Chondrocyte (in vitro differentiated cells): ENCODE results near the gene CPTP. TPM values are rescaled to one million over a fixed set of nuclear protein-coding genes. Genes with fewer than 3 reads are reported as not detected.

Experiments used
- DNase-seq: peaks from one replicate; pipeline ENCODE4 v3.0.0; 2021; ENCODE audit warnings: mixed read lengths, low spot score
- H3K27ac Mint-ChIP-seq: one replicate; pipeline ENCODE4 v1.8.0; 2021; ENCODE audit warnings: mild to moderate bottlenecking, moderate library complexity, mixed read lengths; ENCODE audit not compliant: unreplicated experiment
- H3K27me3 Mint-ChIP-seq: 2 replicates; pipeline ENCODE4 v1.8.0; 2021; ENCODE audit warnings: low read depth, mixed read lengths
- H3K36me3 Mint-ChIP-seq: 2 replicates; pipeline ENCODE4 v1.8.0; 2021; ENCODE audit warnings: low read depth, mixed read lengths
- H3K4me1 Mint-ChIP-seq: 2 replicates; pipeline ENCODE4 v1.8.0; 2021; ENCODE audit warnings: low read depth, mild to moderate bottlenecking, mixed read lengths
- H3K4me3 Mint-ChIP-seq: one replicate; pipeline ENCODE4 v1.8.0; 2021; ENCODE audit warnings: mild to moderate bottlenecking, moderate library complexity, mixed read lengths; ENCODE audit not compliant: unreplicated experiment
- H3K9me3 Mint-ChIP-seq: 2 replicates; pipeline ENCODE4 v1.8.0; 2021; ENCODE audit warnings: low read depth, mixed read lengths
- total RNA-seq: library from RNA; stranded (reverse); gene quantifications from 3 replicates; pipeline ENCODE4 v1.2.1, GENCODE V29; 2021
- TF ChIP-seq, protein P1 (sequence below): fragments of 200-600 bp; sonication (generic); IDR thresholded peaks from 2 replicates; pipeline ENCODE4 v1.5.0; 2021; ENCODE audit warnings: antibody characterized with exemption, mild to moderate bottlenecking, moderate library complexity

Gene CPTP
- total RNA-seq, 1 donor from 2014 or later: 23.1 TPM

DNA sequence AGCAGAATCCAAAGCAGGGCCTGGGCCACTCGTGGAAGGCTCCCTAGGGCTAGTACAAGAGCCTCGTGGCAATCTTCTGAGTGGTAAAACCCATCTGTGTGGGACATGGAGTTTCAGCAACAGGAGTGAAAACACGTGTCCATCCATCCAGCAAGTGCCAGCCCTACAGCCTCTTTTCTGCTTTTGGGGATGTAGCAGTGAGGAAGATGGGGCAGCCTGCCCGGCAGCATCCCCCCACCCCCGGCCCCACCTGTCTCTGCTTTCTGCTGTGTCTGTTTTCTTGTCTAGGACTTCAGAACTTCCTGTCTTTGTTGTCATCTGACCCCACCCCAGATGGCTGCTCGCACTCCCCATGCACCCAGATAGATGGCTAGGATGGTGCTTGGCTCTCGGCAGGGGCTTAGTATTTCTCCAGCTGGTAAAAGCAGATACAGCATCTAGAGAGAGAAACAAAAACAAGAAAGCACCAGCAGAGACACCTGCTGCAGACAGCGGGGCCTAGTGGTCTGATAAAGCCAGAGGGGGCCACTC is 1.5 kb downstream of the CPTP start:
- H3K4me3 Mint-ChIP-seq: peak overlapping the region; percentile 44
- H3K27me3 Mint-ChIP-seq: no peaks in the 10 kb centered on the region
- no peak for DNase-seq
- no peaks in the 10 kb centered on the region for H3K36me3 Mint-ChIP-seq
- peaks cover 38% of the 10 kb centered on the region for H3K4me1 Mint-ChIP-seq
- H3K9me3 Mint-ChIP-seq: no peaks in the 10 kb centered on the region
- TF ChIP-seq, protein P1, sequence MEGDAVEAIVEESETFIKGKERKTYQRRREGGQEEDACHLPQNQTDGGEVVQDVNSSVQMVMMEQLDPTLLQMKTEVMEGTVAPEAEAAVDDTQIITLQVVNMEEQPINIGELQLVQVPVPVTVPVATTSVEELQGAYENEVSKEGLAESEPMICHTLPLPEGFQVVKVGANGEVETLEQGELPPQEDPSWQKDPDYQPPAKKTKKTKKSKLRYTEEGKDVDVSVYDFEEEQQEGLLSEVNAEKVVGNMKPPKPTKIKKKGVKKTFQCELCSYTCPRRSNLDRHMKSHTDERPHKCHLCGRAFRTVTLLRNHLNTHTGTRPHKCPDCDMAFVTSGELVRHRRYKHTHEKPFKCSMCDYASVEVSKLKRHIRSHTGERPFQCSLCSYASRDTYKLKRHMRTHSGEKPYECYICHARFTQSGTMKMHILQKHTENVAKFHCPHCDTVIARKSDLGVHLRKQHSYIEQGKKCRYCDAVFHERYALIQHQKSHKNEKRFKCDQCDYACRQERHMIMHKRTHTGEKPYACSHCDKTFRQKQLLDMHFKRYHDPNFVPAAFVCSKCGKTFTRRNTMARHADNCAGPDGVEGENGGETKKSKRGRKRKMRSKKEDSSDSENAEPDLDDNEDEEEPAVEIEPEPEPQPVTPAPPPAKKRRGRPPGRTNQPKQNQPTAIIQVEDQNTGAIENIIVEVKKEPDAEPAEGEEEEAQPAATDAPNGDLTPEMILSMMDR: no peak
- H3K27ac Mint-ChIP-seq: no peak overlapping the region

DNA sequence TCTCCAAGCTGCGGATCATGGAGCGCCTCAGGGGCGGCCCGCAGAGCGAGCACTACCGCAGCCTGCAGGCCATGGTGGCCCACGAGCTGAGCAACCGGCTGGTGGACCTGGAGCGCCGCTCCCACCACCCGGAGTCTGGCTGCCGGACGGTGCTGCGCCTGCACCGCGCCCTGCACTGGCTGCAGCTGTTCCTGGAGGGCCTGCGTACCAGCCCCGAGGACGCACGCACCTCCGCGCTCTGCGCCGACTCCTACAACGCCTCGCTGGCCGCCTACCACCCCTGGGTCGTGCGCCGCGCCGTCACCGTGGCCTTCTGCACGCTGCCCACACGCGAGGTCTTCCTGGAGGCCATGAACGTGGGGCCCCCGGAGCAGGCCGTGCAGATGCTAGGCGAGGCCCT is 2.7 kb downstream of the CPTP start:
- TF ChIP-seq, protein P1: no peak
- H3K4me3 Mint-ChIP-seq: no peak overlapping the region
- H3K36me3 Mint-ChIP-seq: no peaks in the 10 kb centered on the region
- no peak overlapping the region for H3K27ac Mint-ChIP-seq
- no peak for DNase-seq
- H3K9me3 Mint-ChIP-seq: no peaks in the 10 kb centered on the region
- H3K27me3 Mint-ChIP-seq: no peaks in the 10 kb centered on the region
- peaks cover 31% of the 10 kb centered on the region for H3K4me1 Mint-ChIP-seq

DNA sequence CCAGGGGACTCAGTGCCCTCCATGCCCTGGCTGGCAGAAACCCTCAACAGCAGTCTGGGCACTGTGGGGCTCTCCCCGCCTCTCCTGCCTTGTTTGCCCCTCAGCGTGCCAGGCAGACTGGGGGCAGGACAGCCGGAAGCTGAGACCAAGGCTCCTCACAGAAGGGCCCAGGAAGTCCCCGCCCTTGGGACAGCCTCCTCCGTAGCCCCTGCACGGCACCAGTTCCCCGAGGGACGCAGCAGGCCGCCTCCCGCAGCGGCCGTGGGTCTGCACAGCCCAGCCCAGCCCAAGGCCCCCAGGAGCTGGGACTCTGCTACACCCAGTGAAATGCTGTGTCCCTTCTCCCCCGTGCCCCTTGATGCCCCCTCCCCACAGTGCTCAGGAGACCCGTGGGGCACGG is 3.7 kb downstream of the CPTP start:
- no peaks in the 10 kb centered on the region for H3K9me3 Mint-ChIP-seq
- DNase-seq: no peak
- H3K27me3 Mint-ChIP-seq: no peaks in the 10 kb centered on the region
- no peak overlapping the region for H3K27ac Mint-ChIP-seq
- TF ChIP-seq, protein P1: no peak
- peaks cover 26% of the 10 kb centered on the region for H3K4me1 Mint-ChIP-seq
- H3K36me3 Mint-ChIP-seq: no peaks in the 10 kb centered on the region
- H3K4me3 Mint-ChIP-seq: no peak overlapping the region

DNA sequence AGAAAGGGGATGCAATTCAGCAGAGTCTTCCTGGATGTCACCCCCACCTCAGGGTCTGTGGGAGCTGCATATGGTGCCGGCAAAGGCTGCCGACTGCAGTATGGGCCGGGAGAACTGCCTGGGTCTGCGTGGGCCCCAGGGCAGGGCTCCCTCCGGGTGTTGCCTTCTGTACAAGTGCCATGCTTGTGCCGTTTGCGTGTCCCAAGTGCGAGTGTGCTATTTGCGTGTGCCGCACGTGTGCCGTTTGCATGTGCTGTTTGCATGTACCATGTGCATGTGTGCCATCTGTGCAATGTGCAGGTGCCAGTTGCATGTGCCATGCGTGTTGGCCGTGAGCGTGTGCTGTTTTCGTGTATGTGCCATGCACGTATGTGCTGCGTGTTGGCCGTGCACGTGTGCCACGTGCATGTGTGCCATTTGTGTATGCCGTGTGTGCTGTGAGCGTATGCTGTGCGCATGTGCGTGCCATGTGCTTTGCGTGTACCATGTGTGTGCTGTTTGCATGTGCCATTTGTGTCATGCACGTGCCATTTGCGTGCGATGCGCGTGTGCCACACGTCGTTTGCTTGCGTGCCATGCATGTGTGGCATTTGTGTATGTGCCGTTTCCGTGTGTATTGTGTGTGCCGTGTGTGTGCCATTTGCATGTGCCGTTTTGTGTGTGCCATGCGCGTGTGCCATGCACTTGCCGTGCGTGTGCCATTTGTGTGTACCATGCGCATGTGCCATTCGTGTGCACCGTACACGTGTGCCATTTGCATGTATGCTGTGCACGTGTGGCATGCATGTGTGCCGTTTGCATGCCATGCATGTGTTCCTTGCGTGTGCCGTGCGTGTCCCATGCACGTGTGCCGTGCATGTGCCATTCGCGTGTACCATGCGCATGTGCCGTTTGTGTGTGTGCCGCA is 5.0 kb downstream of the CPTP start:
- H3K27ac Mint-ChIP-seq: no peak overlapping the region
- H3K36me3 Mint-ChIP-seq: no peaks in the 10 kb centered on the region
- H3K9me3 Mint-ChIP-seq: no peaks in the 10 kb centered on the region
- peaks cover 21% of the 10 kb centered on the region for H3K4me1 Mint-ChIP-seq
- no peak overlapping the region for H3K4me3 Mint-ChIP-seq
- TF ChIP-seq, protein P1: no peak
- DNase-seq: no peak
- no peaks in the 10 kb centered on the region for H3K27me3 Mint-ChIP-seq

DNA sequence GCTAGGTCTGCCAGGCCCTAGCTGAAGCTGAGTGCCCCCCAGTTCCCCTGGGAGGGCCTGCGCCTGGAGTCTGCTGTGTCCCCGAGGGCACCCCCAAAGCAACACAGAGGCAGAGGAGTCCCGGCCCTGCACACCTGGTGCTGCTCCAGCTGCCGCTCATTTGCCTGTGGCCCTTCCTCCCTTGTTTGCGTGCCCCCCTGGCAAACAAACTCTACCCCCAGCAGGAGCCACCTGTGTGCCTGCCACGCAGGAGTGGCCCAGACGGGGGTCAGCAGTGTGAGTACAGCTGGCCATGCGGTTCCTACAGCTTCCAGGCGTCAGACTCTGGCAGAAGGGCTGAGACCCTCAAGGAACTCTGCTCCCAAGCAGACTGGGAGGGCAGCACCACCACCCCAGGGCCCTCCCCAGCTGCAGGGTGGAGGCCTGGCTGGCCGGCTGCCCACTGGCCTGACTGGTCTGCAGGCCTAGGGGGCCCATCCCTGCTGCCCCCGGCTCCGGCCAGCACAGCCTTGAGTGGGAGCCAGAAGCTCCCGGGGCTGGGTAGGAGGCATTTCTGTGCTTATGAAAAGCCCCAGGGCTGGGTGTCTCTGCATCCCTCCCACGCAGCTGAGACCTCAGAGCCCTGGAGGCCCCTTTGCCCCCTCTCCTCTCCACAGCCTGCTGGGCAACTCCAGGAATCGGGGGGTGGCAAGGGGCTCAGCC is 5.9 kb downstream of the CPTP start:
- Mint-ChIP-seq H3K27me3 (no peaks in the 10 kb centered on the region), H3K27ac (peak overlapping the region; percentile 77), H3K36me3 (no peaks in the 10 kb centered on the region), H3K4me3 (peak overlapping the region; percentile 12), H3K9me3 (no peaks in the 10 kb centered on the region), H3K4me1 (peaks cover 17% of the 10 kb centered on the region)
- no peak for DNase-seq
- TF ChIP-seq, protein P1: no peak
